SK-N-SH (cell line): Measurements from ENCODE around the gene FBN1. TPM values are rescaled to one million over a fixed set of nuclear protein-coding genes. Genes with fewer than 3 reads are reported as not detected.

Source experiments
- CTCF ChIA-PET: fragments of 300-600, 350-600 bp; formaldehyde crosslinking; extraction: SDS; loops from one replicate; lab custom pipeline; 2021; lab: Yijun Ruan, JAX
- POLR2A ChIA-PET: fragments of 350-600 bp; sonication (Branson Sonifier 250); formaldehyde crosslinking; extraction: SDS; loops from one replicate; lab custom pipeline; 2020; ENCODE audit warnings: antibody characterized with exemption, inconsistent platforms; lab: Yijun Ruan, JAX
- DNase-seq: peaks from one replicate; pipeline ENCODE4 v3.0.0; 2012
- H2AFZ ChIP-seq: fragments of 200-600 bp; sonication (generic); 2 replicates; pipeline ENCODE4 v1.8.1; 2016; ENCODE audit warnings: antibody characterized with exemption, mild to moderate bottlenecking, low read depth
- H3F3A ChIP-seq: fragments of 200-600 bp; sonication (generic); replicated peaks from 2 replicates; pipeline ENCODE3; 2016; ENCODE audit warnings: antibody characterized with exemption, mild to moderate bottlenecking; ENCODE audit not compliant: insufficient read depth
- H3K27ac ChIP-seq, 2 experiments: fragments of 200-500 bp in 1 of 2; fragments of 200-600 bp in 1 of 2; sonication (Bioruptor generic) in 1 of 2; sonication (generic), shearing (Covaris generic) in 1 of 2; 2 replicates each; pipeline versions ENCODE4 v1.5.1 to v1.6.1; 2014 to 2016; ENCODE audit warnings: low read depth in 2 of 2, inconsistent platforms in 1 of 2, low read length in 1 of 2, mild to moderate bottlenecking in 1 of 2, mixed read lengths in 1 of 2
- H3K27me3 ChIP-seq: fragments of 200-600 bp; sonication (generic), shearing (Covaris generic); 2 replicates; pipeline ENCODE4 v1.6.1; 2016; ENCODE audit warnings: mixed run types; ENCODE audit not compliant: insufficient read depth
- H3K36me3 ChIP-seq, 2 experiments: fragments of 200-500 bp in 1 of 2; fragments of 200-600 bp in 1 of 2; sonication (Bioruptor generic) in 1 of 2; sonication (generic) in 1 of 2; replicated peaks in 1 of 2; 2 replicates each; pipeline versions ENCODE3 to v1.5.1; 2014 to 2016; ENCODE audit warnings: low read length in 1 of 2, mild to moderate bottlenecking in 1 of 2; ENCODE audit not compliant: insufficient read depth in 2 of 2, control insufficient read depth in 1 of 2
- H3K4me1 ChIP-seq, 2 experiments: fragments of 200-500 bp in 1 of 2; fragments of 200-600 bp in 1 of 2; sonication (Bioruptor generic) in 1 of 2; sonication (generic), shearing (Covaris generic) in 1 of 2; 2 replicates each; pipeline versions ENCODE4 v1.5.1 to v1.6.1; 2014 to 2016; ENCODE audit warnings: low read depth in 1 of 2, low read length in 1 of 2, mixed run types in 1 of 2; ENCODE audit not compliant: insufficient read depth in 2 of 2, control insufficient read depth in 1 of 2
- H3K4me2 ChIP-seq: fragments of 200-600 bp; sonication (generic), shearing (Covaris generic); 2 replicates; pipeline ENCODE4 v1.6.1; 2017; ENCODE audit warnings: mixed run types
- H3K4me3 ChIP-seq, 2 experiments: fragments of 200-500 bp in 1 of 2; fragments of 200-600 bp in 1 of 2; sonication (Bioruptor generic) in 1 of 2; sonication (generic), shearing (Covaris generic) in 1 of 2; 2 replicates each; pipeline versions ENCODE4 v1.5.1 to v1.8.1; 2014 to 2016; ENCODE audit warnings: low read depth in 2 of 2, inconsistent platforms in 1 of 2, low read length in 1 of 2, mild to moderate bottlenecking in 1 of 2, mixed read lengths in 1 of 2, moderate library complexity in 1 of 2
- H3K79me2 ChIP-seq: fragments of 200-600 bp; sonication (generic); 2 replicates; pipeline ENCODE4 v1.8.1; 2017; ENCODE audit warnings: mild to moderate bottlenecking; ENCODE audit not compliant: insufficient read depth
- H3K9ac ChIP-seq: fragments of 200-600 bp; sonication (generic); 2 replicates; pipeline ENCODE4 v1.6.1; 2017; ENCODE audit warnings: mixed run types
- H3K9me2 ChIP-seq: fragments of 200-600 bp; sonication (generic); 2 replicates; pipeline ENCODE4 v1.6.1; 2017; ENCODE audit warnings: mixed run types
- H3K9me3 ChIP-seq: fragments of 200-600 bp; sonication (generic); 2 replicates; pipeline ENCODE4 v1.6.1; 2017; ENCODE audit warnings: mixed run types, mild to moderate bottlenecking, moderate library complexity
- H4K20me1 ChIP-seq: fragments of 200-600 bp; sonication (generic); 2 replicates; pipeline ENCODE4 v1.6.1; 2017; ENCODE audit warnings: mild to moderate bottlenecking, mixed run types; ENCODE audit not compliant: insufficient read depth
- ELF1 ChIP-seq: IDR thresholded peaks from 2 replicates; pipeline ENCODE4 v1.4.0; 2012
- EP300 ChIP-seq, 2 experiments: IDR thresholded peaks; 2 replicates each; pipeline versions ENCODE4 v1.4.0 to v1.6.1; 2012; ENCODE audit warnings: borderline replicate concordance in 1 of 2, low read depth in 1 of 2, low read length in 1 of 2
- FOSL2 ChIP-seq: IDR thresholded peaks from 2 replicates; pipeline ENCODE4 v1.4.0; 2012; ENCODE audit warnings: low read depth, mild to moderate bottlenecking, moderate library complexity, borderline replicate concordance
- FOXM1 ChIP-seq: IDR thresholded peaks from 2 replicates; pipeline ENCODE4 v1.4.0; 2012; ENCODE audit warnings: low read depth, mild to moderate bottlenecking
- GATA2 ChIP-seq: sonication (generic); formaldehyde crosslinking; IDR thresholded peaks from 2 replicates; pipeline ENCODE4 v1.5.0; 2020; ENCODE audit warnings: mild to moderate bottlenecking, missing genetic modification reagents
- JUND ChIP-seq: IDR thresholded peaks from 2 replicates; pipeline ENCODE4 v1.4.0; 2012
- MEF2A ChIP-seq: IDR thresholded peaks from 2 replicates; pipeline ENCODE4 v1.4.0; 2012; ENCODE audit warnings: low read depth, borderline replicate concordance
- MXI1 ChIP-seq: IDR thresholded peaks from 2 replicates; pipeline ENCODE4 v1.6.1; 2012; ENCODE audit warnings: mild to moderate bottlenecking, low read depth, low read length, improper control_type of control experiment
- NFIC ChIP-seq: IDR thresholded peaks from 2 replicates; pipeline ENCODE4 v1.4.0; 2012; ENCODE audit warnings: borderline replicate concordance
- POLR2AphosphoS5 ChIP-seq: IDR thresholded peaks from 2 replicates; pipeline ENCODE4 v1.6.1; 2012; ENCODE audit warnings: low read depth, low read length
- RAD21 ChIP-seq: IDR thresholded peaks from 2 replicates; pipeline ENCODE4 v1.6.1; 2012; ENCODE audit warnings: mild to moderate bottlenecking, low read length
- RXRA ChIP-seq: IDR thresholded peaks from 2 replicates; pipeline ENCODE4 v1.4.0; 2012; ENCODE audit warnings: low read depth, mild to moderate bottlenecking, borderline replicate concordance
- SIN3A ChIP-seq: IDR thresholded peaks from 2 replicates; pipeline ENCODE4 v1.6.1; 2012; ENCODE audit warnings: low read depth, mild to moderate bottlenecking, low read length, moderate library complexity, borderline replicate concordance
- SMC3 ChIP-seq: IDR thresholded peaks from 2 replicates; pipeline ENCODE4 v1.6.1; 2012; ENCODE audit warnings: low read depth, low read length, improper control_type of control experiment
- TAF1 ChIP-seq: IDR thresholded peaks from 2 replicates; pipeline ENCODE4 v1.6.1; 2012; ENCODE audit warnings: low read depth, mild to moderate bottlenecking, low read length, moderate library complexity, borderline replicate concordance
- TCF12 ChIP-seq: IDR thresholded peaks from 2 replicates; pipeline ENCODE4 v1.4.0; 2012
- TEAD4 ChIP-seq: IDR thresholded peaks from 2 replicates; pipeline ENCODE4 v1.4.0; 2012; ENCODE audit warnings: mild to moderate bottlenecking, borderline replicate concordance; ENCODE audit not compliant: insufficient read depth
- YY1 ChIP-seq: IDR thresholded peaks from 2 replicates; pipeline ENCODE4 v1.4.0; 2012; ENCODE audit warnings: low read depth, mild to moderate bottlenecking
- WGBS: methylation state at CpG from one replicate; pipeline ENCODE4 v1.1.6; 2017; ENCODE audit warnings: low lambda C conversion rate; 5-methylcytosine and 5-hydroxymethylcytosine counted together
- polyA plus RNA-seq, 3 experiments: library from polyadenylated mRNA; depleted of rRNA; stranded (reverse); fragments of >200 nt; gene quantifications; 2 replicates each; pipeline ENCODE4 v1.2.3, GENCODE V29; 2012
- TF ChIP-seq, protein P1 (sequence below): fragments of 150-350 bp; IDR thresholded peaks from 2 replicates; pipeline ENCODE4 v1.6.1; 2016; ENCODE audit warnings: mild to moderate bottlenecking, low read depth, low read length
- TF ChIP-seq, protein P2 (sequence below): IDR thresholded peaks from 2 replicates; pipeline ENCODE4 v1.6.1; 2012; ENCODE audit warnings: mild to moderate bottlenecking, low read depth, low read length, moderate library complexity
- TF ChIP-seq, protein P3 (sequence below): IDR thresholded peaks from 2 replicates; pipeline ENCODE4 v1.4.0; 2012; ENCODE audit warnings: low read depth
- TF ChIP-seq, protein P4 (sequence below): IDR thresholded peaks from 2 replicates; pipeline ENCODE4; 2012
- TF ChIP-seq, protein P5 (sequence below): fragments of 150-350 bp; IDR thresholded peaks from 2 replicates; pipeline ENCODE4 v1.6.1; 2017; ENCODE audit warnings: antibody characterized with exemption, low read length, low read depth, borderline replicate concordance

Gene FBN1
- polyA plus RNA-seq, 1 of the 3 experiments (the other 2 are of a cell fraction) = 248 TPM

DNA sequence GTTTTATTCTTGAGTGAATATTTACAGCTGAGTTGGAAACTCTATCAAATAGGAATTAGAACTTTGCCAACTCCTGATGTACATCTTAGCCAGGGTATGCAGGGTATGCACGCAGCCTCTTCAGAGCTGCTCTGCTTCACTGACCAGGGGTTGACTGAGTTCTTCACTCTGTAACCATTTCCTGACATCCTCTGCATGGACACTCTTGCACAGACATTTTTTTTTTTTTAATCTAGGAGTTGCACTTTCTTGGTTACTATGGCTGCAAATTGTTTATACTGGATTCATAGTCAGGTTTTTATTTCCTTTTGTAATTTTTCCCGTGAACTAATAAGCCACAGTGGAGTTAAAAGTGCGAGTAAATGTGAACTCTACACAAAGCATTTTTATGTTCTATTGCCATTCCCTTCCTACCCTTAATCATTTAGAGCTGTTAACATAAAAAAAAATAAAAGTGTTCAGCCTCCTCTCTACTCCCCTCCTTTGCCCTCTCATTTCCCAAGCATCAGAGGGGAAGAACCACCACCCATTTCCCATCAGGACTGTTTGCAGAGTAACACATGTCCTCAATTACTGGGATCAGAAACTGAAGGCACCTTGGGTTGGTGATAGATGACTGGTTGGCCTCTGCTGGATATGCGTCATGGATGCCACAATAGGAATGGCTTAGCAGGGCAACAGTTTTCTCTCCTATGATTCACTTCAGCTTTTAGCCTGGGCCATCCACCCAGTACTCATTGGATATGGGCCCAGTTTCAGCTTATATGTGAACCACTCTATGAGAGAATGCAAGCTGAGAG lies 260.3 kb downstream of the FBN1 start:
- Histone ChIP-seq H3K9ac (peak overlapping the region; percentile 59; the same call in 1 of the 2 replicates), H3K79me2 (no peaks in the 10 kb centered on the region), H3K4me3 (no peak overlapping the region), H3K36me3 (no peaks in the 10 kb centered on the region), H3K27ac (peak overlapping the region; percentile 68 to 99), H3K9me3 (no peaks in the 10 kb centered on the region), H3K4me1 (peaks cover 0 to 27% of the 10 kb centered on the region in 2 experiments), H3K4me2 (peak overlapping the region; percentile 41), H4K20me1 (no peaks in the 10 kb centered on the region), H3K9me2 (no peaks in the 10 kb centered on the region), H2AFZ (no peak overlapping the region), H3F3A (peaks cover 45% of the 10 kb centered on the region), H3K27me3 (no peaks in the 10 kb centered on the region)
- ChIA-PET POLR2A (no interaction called here), CTCF (interaction anchor here (1.0 kb wide), 1 partner anchor 16 kb away, joined by 3 read pairs; no protein-coding TSS in a partner anchor)
- 46% methylated on average over 4 of the region's 4 CpGs for WGBS
- no peak for DNase-seq
- TF ChIP-seq EP300 (IDR thresholded peaks at IDR 0.05; ENCODE audit: borderline replicate concordance in 1 of 2, low read depth in 1 of 2, low read length in 1 of 2) = peak; percentile 28 to 95; a peak in 3 of 4 replicates
- peak; percentile 93 for TF ChIP-seq FOSL2
- TF ChIP-seq, protein P1, sequence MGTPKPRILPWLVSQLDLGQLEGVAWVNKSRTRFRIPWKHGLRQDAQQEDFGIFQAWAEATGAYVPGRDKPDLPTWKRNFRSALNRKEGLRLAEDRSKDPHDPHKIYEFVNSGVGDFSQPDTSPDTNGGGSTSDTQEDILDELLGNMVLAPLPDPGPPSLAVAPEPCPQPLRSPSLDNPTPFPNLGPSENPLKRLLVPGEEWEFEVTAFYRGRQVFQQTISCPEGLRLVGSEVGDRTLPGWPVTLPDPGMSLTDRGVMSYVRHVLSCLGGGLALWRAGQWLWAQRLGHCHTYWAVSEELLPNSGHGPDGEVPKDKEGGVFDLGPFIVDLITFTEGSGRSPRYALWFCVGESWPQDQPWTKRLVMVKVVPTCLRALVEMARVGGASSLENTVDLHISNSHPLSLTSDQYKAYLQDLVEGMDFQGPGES = no peak
- TF ChIP-seq RAD21 = no peak
- TF ChIP-seq NFIC = peak; percentile 94
- TF ChIP-seq SIN3A = peak; percentile 41; the same call in 1 of the 2 replicates
- TF ChIP-seq, protein P2, sequence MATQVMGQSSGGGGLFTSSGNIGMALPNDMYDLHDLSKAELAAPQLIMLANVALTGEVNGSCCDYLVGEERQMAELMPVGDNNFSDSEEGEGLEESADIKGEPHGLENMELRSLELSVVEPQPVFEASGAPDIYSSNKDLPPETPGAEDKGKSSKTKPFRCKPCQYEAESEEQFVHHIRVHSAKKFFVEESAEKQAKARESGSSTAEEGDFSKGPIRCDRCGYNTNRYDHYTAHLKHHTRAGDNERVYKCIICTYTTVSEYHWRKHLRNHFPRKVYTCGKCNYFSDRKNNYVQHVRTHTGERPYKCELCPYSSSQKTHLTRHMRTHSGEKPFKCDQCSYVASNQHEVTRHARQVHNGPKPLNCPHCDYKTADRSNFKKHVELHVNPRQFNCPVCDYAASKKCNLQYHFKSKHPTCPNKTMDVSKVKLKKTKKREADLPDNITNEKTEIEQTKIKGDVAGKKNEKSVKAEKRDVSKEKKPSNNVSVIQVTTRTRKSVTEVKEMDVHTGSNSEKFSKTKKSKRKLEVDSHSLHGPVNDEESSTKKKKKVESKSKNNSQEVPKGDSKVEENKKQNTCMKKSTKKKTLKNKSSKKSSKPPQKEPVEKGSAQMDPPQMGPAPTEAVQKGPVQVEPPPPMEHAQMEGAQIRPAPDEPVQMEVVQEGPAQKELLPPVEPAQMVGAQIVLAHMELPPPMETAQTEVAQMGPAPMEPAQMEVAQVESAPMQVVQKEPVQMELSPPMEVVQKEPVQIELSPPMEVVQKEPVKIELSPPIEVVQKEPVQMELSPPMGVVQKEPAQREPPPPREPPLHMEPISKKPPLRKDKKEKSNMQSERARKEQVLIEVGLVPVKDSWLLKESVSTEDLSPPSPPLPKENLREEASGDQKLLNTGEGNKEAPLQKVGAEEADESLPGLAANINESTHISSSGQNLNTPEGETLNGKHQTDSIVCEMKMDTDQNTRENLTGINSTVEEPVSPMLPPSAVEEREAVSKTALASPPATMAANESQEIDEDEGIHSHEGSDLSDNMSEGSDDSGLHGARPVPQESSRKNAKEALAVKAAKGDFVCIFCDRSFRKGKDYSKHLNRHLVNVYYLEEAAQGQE = peak; percentile 56; the same call in 1 of the 2 replicates
- TF ChIP-seq, protein P3, sequence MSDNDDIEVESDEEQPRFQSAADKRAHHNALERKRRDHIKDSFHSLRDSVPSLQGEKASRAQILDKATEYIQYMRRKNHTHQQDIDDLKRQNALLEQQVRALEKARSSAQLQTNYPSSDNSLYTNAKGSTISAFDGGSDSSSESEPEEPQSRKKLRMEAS = peak; percentile 75
- TF ChIP-seq RXRA = peak; percentile 58; the same call in 1 of the 2 replicates
- TF ChIP-seq TAF1 = 0 out of 2 replicates have a peak, but pooled peaks have one; percentile 29
- no peak for TF ChIP-seq GATA2 (CRISPR knock-in tag)
- TF ChIP-seq MXI1 = no peak
- TF ChIP-seq JUND = peak; percentile 89
- TF ChIP-seq ELF1 = 0 out of 2 replicates have a peak, but pooled peaks have one; percentile 28
- TF ChIP-seq, protein P4, sequence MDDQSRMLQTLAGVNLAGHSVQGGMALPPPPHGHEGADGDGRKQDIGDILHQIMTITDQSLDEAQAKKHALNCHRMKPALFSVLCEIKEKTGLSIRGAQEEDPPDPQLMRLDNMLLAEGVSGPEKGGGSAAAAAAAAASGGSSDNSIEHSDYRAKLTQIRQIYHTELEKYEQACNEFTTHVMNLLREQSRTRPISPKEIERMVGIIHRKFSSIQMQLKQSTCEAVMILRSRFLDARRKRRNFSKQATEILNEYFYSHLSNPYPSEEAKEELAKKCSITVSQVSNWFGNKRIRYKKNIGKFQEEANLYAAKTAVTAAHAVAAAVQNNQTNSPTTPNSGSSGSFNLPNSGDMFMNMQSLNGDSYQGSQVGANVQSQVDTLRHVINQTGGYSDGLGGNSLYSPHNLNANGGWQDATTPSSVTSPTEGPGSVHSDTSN = peak; percentile 97
- peak; percentile 84; the same call in 1 of the 2 replicates for TF ChIP-seq POLR2AphosphoS5
- TF ChIP-seq TCF12 = peak; percentile 98
- peak; percentile 64; the same call in 1 of the 2 replicates for TF ChIP-seq FOXM1
- no peak for TF ChIP-seq SMC3
- TF ChIP-seq, protein P5, sequence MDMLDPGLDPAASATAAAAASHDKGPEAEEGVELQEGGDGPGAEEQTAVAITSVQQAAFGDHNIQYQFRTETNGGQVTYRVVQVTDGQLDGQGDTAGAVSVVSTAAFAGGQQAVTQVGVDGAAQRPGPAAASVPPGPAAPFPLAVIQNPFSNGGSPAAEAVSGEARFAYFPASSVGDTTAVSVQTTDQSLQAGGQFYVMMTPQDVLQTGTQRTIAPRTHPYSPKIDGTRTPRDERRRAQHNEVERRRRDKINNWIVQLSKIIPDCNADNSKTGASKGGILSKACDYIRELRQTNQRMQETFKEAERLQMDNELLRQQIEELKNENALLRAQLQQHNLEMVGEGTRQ = no peak
- TF ChIP-seq MEF2A = peak; percentile 38; the same call in 1 of the 2 replicates
- peak; percentile 83 for TF ChIP-seq TEAD4
- peak; percentile 62; the same call in 1 of the 2 replicates for TF ChIP-seq YY1
